Skeletal muscle tissue (tissue), 4 donors: ENCODE measurements around the gene SLC4A1AP. TPM values are rescaled to one million over a fixed set of nuclear protein-coding genes. Genes with fewer than 3 reads are reported as not detected.

Experiments used
- H3K27ac ChIP-seq: one replicate; pipeline ENCODE4 v1.7.0; 2013; ENCODE audit warnings: mild to moderate bottlenecking, low read depth, low read length, inconsistent platforms
- H3K27me3 ChIP-seq, 3 donors: one replicate each; pipeline ENCODE4 v1.7.0; 2013; ENCODE audit warnings: low read length in 3 of 3; ENCODE audit not compliant: control insufficient read depth in 3 of 3, insufficient read depth in 3 of 3
- H3K36me3 ChIP-seq, 3 donors: one replicate each; pipeline ENCODE4 v1.7.0; 2013; ENCODE audit warnings: low read length in 3 of 3; ENCODE audit not compliant: control insufficient read depth in 3 of 3, insufficient read depth in 3 of 3
- H3K4me1 ChIP-seq, 3 donors: one replicate each; pipeline ENCODE4 v1.7.0; 2013; ENCODE audit warnings: low read length in 3 of 3, mild to moderate bottlenecking in 3 of 3; ENCODE audit not compliant: control insufficient read depth in 3 of 3, insufficient read depth in 3 of 3
- H3K4me3 ChIP-seq, 3 donors: one replicate each; pipeline ENCODE4 v1.7.0; 2013; ENCODE audit warnings: low read length in 3 of 3
- H3K9ac ChIP-seq, 3 donors: one replicate each; pipeline ENCODE4 v1.7.0; 2013; ENCODE audit warnings: low read length in 3 of 3, mild to moderate bottlenecking in 3 of 3, moderate library complexity in 2 of 3, low read depth in 1 of 3
- H3K9me3 ChIP-seq, 3 donors: one replicate each; pipeline ENCODE4 v1.7.0; 2013; ENCODE audit warnings: low read length in 3 of 3; ENCODE audit not compliant: control insufficient read depth in 3 of 3
- total RNA-seq: library from RNA; depleted of rRNA; stranded (reverse); fragments of >200 nt; gene quantifications from one replicate; pipeline ENCODE4 v1.2.3, GENCODE V29; 2014
- donor health status: Osteomylitis.

Gene SLC4A1AP
- total RNA-seq, 1 donor from 2014 or later = 20.9 TPM

- Histone ChIP-seq H3K36me3 (no peaks in the 10 kb centered on the region), H3K4me1 (peaks cover 21 to 27% (median 23%) of the 10 kb centered on the region in 3 donors), H3K9me3 (no peaks in the 10 kb centered on the region), H3K27ac (peak overlapping the region; percentile 37), H3K9ac (no peak overlapping the region), H3K4me3 (no peak overlapping the region), H3K27me3 (no peaks in the 10 kb centered on the region)
Observed at GRCh38 chr2:27724905-27725701, 61.4 kb downstream of the SLC4A1AP start.

- Histone ChIP-seq H3K27ac (no peak overlapping the region), H3K9me3 (no peaks in the 10 kb centered on the region), H3K4me3 (no peak overlapping the region), H3K27me3 (no peaks in the 10 kb centered on the region), H3K9ac (no peak overlapping the region), H3K36me3 (no peaks in the 10 kb centered on the region), H3K4me1 (peaks cover 23 to 37% (median 31%) of the 10 kb centered on the region in 3 donors)
Observed at GRCh38 chr2:27727257-27727656, 63.6 kb downstream of the SLC4A1AP start.

GRCh38 chr2:27728081-27728858, 64.6 kb downstream of the SLC4A1AP start:
- Histone ChIP-seq H3K9ac (no peak overlapping the region), H3K36me3 (no peaks in the 10 kb centered on the region), H3K4me3 (no peak overlapping the region), H3K4me1 (peaks cover 21 to 35% (median 31%) of the 10 kb centered on the region in 3 donors), H3K9me3 (no peaks in the 10 kb centered on the region), H3K27ac (peak overlapping the region; percentile 0), H3K27me3 (no peaks in the 10 kb centered on the region)

- no peaks in the 10 kb centered on the region for H3K36me3 ChIP-seq
- H3K9ac ChIP-seq = no peak overlapping the region
- H3K27ac ChIP-seq = peak overlapping the region; percentile 0
- H3K4me1 ChIP-seq = peaks cover 12 to 25% (median 22%) of the 10 kb centered on the region in 3 donors
- no peak overlapping the region for H3K4me3 ChIP-seq
- H3K9me3 ChIP-seq = no peaks in the 10 kb centered on the region
- no peaks in the 10 kb centered on the region for H3K27me3 ChIP-seq
Observed at GRCh38 chr2:27729198-27729597, 65.5 kb downstream of the SLC4A1AP start.

GRCh38 chr2:27729614-27730013, 65.9 kb downstream of the SLC4A1AP start:
- no peaks in the 10 kb centered on the region for H3K9me3 ChIP-seq
- H3K9ac ChIP-seq = no peak overlapping the region
- H3K27me3 ChIP-seq = no peaks in the 10 kb centered on the region
- no peak overlapping the region for H3K27ac ChIP-seq
- no peak overlapping the region for H3K4me3 ChIP-seq
- no peaks in the 10 kb centered on the region for H3K36me3 ChIP-seq
- peaks cover 11 to 24% (median 22%) of the 10 kb centered on the region in 3 donors for H3K4me1 ChIP-seq

- Histone ChIP-seq H3K36me3 (no peaks in the 10 kb centered on the region), H3K9ac (peak overlapping the region in 1 of 3 donors; percentile 57), H3K4me1 (peaks cover 15 to 25% (median 25%) of the 10 kb centered on the region in 3 donors), H3K9me3 (no peaks in the 10 kb centered on the region), H3K27me3 (no peaks in the 10 kb centered on the region), H3K27ac (peak overlapping the region; percentile 40), H3K4me3 (peak overlapping the region in 1 of 3 donors; percentile 22)
Observed at GRCh38 chr2:27730261-27730662, 66.6 kb downstream of the SLC4A1AP start.

GRCh38 chr2:27730980-27731691, 67.4 kb downstream of the SLC4A1AP start:
- no peaks in the 10 kb centered on the region for H3K27me3 ChIP-seq
- H3K36me3 ChIP-seq = no peaks in the 10 kb centered on the region
- H3K27ac ChIP-seq = no peak overlapping the region
- no peak overlapping the region for H3K4me3 ChIP-seq
- H3K4me1 ChIP-seq = peaks cover 21 to 32% (median 26%) of the 10 kb centered on the region in 3 donors
- H3K9ac ChIP-seq = no peak overlapping the region
- H3K9me3 ChIP-seq = no peaks in the 10 kb centered on the region

GRCh38 chr2:27734305-27734704, 70.6 kb downstream of the SLC4A1AP start:
- H3K36me3 ChIP-seq = no peaks in the 10 kb centered on the region
- no peaks in the 10 kb centered on the region for H3K27me3 ChIP-seq
- H3K4me1 ChIP-seq = peaks cover 29 to 36% (median 31%) of the 10 kb centered on the region in 3 donors
- H3K4me3 ChIP-seq = no peak overlapping the region
- peak overlapping the region; percentile 81 for H3K27ac ChIP-seq
- H3K9ac ChIP-seq = no peak overlapping the region
- no peaks in the 10 kb centered on the region for H3K9me3 ChIP-seq

- Histone ChIP-seq H3K9me3 (no peaks in the 10 kb centered on the region), H3K4me3 (peak overlapping the region; percentile 72 to 76 (median 73)), H3K27me3 (no peaks in the 10 kb centered on the region), H3K27ac (peak overlapping the region; percentile 81), H3K36me3 (no peaks in the 10 kb centered on the region), H3K4me1 (peaks cover 23 to 30% (median 24%) of the 10 kb centered on the region in 3 donors), H3K9ac (peak overlapping the region; percentile 81 to 88 (median 85))
Observed at GRCh38 chr2:27735263-27735904, 71.7 kb downstream of the SLC4A1AP start.
